D721Med (cell line): ENCODE measurements around the gene ZFHX3.

Experiments used
- DNase-seq: peaks from one replicate; pipeline ENCODE4 v3.0.0; 2011; ENCODE audit warnings: low spot score; ENCODE audit not compliant: insufficient read length
- FAIRE-seq: peaks from 2 replicates; lab custom pipeline; 2011; peaks lifted over from hg19 to GRCh38; lab: Jason Lieb, UNC
- CTCF ChIP-seq: IDR thresholded peaks from 2 replicates; pipeline ENCODE4 v1.5.1; 2012; ENCODE audit warnings: mild to moderate bottlenecking, control low read depth; ENCODE audit not compliant: insufficient read depth; ENCODE audit errors: missing control alignments

ZFHX3 gene

GRCh38 chr16:72948238-72948829, 99.6 kb downstream of the ZFHX3 start:
- TF ChIP-seq CTCF, result no peak
- no peak for DNase-seq
- FAIRE-seq, result no peak

GRCh38 chr16:72947379-72948237, 100.3 kb downstream of the ZFHX3 start:
- DNase-seq, result no peak
- no peak for FAIRE-seq

GRCh38 chr16:72946474-72947194, 101.3 kb downstream of the ZFHX3 start:
- DNase-seq, result no peak
- FAIRE-seq, result no peak
- no peak for TF ChIP-seq CTCF

More at GRCh38 chr16:72947379-72948237, 100.3 kb downstream of the ZFHX3 start:
- no peak for TF ChIP-seq CTCF

- FAIRE-seq (no peak), DNase-seq (no peak)
- no peak for TF ChIP-seq CTCF
Observed at GRCh38 chr16:72946063-72946462, 101.9 kb downstream of the ZFHX3 start.

GRCh38 chr16:72945611-72946010, 102.3 kb downstream of the ZFHX3 start:
- TF ChIP-seq CTCF, result no peak
- FAIRE-seq, result no peak
- no peak for DNase-seq

- DNase-seq, result no peak
- TF ChIP-seq CTCF, result no peak
- no peak for FAIRE-seq
Observed at GRCh38 chr16:72944757-72945485, 103.0 kb downstream of the ZFHX3 start.
